NCI-H774 (cell line): ENCODE measurements around the gene C3orf20.
"Not testable (repeated sequence)": the region's sequence is repeated elsewhere in the genome, so short reads cannot be mapped to it uniquely, and the experiment has no call there.

Experiments
- DNase-seq: peaks from one replicate; lab custom pipeline; 2025; lab: John Stamatoyannopoulos, UW

Gene C3orf20

GRCh38 chr3:14700891-14701290 is 25.9 kb downstream of the C3orf20 start:
- no peak for DNase-seq

- DNase-seq = no peak
Measured at GRCh38 chr3:14701676-14702075, 26.7 kb downstream of the C3orf20 start.

DNA sequence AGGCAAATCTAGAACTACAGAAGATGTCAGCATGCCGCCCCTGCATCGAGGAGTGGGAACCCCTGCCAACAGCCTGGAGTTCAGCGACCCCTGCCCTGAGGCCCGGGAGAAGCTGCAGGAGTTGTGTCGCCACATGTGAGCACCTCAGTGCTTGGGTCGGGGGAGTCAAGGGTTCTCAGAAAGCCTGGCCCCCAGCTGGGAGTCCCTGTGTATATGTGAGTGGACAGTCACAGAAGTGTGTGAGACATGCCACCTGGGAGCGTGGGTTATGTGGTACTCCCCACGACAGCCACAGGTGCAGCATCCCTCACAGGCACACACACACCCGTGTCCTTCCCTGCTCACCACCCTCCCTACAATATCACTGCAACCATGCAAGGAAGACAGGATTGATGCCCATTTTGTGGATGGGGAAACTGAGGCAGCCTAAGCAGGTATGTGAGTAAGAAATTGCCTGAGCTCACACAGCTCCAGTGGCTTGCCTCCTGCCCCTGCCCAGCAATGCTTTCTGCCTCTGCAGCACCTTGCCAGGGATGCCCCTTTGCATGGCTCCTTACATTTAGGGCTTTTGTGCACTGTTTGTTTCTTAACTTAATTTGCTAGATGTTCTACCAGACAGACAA is 28.3 kb downstream of the C3orf20 start:
- no peak for DNase-seq

GRCh38 chr3:14703791-14704190 is 28.9 kb downstream of the C3orf20 start:
- DNase-seq = no peak

- DNase-seq = no peak
Measured at GRCh38 chr3:14706096-14706495, 31.2 kb downstream of the C3orf20 start.

GRCh38 chr3:14716591-14716990 is 41.6 kb downstream of the C3orf20 start:
- DNase-seq = no peak

DNA sequence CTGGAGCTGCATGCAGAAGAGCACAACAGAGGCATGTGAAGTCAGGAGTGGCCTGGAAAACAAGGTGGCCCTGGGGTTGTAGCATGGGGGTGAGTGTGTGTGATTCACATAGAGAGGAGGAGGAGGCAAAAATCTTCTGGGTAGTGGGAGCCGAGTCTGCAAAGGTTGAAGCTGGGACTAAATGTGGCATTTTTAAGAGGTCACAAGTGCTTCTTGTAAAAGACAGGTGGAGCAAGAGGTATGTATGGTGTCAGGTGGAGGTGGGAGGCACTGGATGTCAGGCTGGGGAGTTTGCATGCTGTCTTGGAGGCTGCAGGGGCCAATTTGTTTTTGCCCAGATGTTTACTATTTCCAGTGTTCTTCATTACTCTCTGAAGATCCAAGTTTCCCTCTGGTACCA is 42.4 kb downstream of the C3orf20 start:
- DNase-seq = no peak

DNA sequence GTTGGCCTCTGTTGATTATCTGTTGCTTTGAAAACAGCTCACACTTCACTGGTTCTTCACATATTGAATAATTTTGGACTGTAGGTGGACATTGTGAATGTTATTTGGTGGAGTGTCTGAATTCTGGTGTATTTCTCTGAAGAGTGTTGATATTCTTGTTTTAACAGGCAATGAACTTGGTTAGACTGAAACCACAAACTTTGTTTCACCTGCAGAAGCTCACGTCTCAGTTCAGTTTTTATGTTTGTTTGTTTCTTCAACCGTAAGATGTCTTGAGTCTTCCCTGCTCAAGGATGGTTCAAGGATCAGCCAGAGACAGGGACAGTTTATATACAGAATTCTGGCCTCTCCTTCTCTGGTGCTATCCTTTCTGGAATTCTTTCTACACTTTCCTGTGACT is 43.6 kb downstream of the C3orf20 start:
- no peak for DNase-seq

DNA sequence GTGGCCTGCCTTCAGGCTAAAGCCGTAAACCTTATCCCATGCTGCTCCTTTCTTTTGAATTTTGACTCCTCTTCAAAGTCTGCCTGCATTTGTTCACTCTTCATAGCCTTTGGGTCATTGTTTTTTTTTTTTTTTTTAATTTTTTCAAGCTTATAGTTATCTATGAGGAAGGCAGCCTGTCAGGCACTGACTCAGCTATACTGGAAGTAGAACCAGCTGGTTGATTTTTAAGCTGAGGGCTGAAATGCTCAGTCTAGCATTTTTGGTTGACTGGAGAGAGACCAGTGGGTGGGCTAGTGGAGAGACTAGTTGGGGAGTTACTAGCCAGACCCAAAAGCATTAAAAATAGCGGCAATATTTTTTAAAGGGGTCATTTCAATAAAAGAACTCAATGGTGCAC is 44.1 kb downstream of the C3orf20 start:
- no peak for DNase-seq

GRCh38 chr3:14721126-14721864 is 46.4 kb downstream of the C3orf20 start:
- no peak for DNase-seq

- DNase-seq = no peak
Measured at GRCh38 chr3:14725013-14725412, 50.1 kb downstream of the C3orf20 start.

DNA sequence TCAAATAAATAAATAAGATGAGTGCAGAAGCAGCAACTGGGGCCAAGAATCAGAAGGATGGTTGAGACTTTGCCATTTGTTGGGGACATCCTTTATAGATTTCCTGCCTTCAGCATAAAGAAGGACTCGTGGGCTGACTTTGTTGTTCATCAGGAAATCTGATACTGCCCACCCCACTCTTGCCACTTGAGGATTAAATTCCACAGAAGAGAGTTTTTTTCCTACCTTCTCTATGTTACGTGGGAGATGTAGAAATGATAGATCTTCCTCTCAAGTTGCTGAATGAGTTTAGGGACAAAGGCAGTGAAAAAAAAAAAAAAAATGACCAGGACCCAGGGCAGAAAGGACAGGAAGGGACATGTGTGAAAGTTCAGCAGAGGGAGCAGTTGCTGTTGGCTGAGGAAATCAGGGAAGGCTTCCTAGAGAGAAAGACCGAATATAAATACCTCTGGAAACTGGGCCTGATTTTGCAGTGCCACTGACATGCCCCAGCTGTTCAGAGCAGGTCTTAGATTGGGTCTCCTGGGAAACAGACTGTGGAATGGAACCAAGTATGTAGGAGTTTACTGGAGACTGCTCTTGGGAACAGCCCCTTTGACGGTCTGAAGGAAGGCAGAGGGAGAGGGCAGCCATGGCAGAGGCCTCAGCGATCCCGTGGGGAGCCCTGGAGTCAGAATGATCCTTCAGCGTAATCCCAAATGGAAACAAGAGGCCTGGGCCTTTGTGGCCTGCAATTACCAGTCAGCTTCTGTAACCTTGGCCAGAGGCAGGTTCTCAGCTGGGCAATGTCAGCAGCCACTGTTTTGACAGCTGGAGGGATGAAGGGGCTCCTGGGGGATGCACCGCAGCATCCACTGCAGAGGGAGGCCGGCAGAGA is 50.9 kb downstream of the C3orf20 start:
- DNase-seq = no peak

GRCh38 chr3:14726441-14726780 is 51.5 kb downstream of the C3orf20 start:
- DNase-seq = no peak

- no peak for DNase-seq
Measured at GRCh38 chr3:14728113-14728512, 53.2 kb downstream of the C3orf20 start.

DNA sequence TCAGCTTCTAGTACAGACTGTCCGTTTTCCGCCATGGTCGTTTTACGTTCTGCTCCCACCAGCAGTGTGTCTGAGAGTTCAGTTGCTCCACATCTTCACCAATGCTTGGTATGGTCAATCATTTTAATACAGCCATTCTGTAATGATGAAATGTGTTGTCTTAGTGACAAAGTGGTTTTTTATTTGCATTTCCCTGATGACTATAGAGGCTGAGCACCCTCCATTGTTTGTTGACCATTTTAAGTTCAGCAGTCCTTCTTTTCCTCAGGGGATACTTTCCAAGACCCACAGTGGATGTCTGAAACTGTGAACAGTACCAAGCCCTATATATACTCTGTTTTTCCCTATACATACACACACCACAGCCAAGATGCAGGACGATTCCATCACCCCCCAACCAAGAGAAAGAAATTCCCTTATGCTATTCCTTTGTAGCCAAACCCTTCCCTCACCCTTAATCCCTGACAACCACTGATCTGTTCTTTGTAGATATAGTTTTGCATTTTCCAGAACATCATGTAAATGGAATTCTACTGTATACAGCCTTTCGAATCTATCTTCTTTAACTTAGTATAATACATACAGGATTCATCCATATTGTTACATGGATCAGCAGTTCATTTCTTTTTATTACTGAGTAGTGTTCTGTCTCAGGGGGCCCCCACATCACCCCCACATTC is 55.9 kb downstream of the C3orf20 start:
- DNase-seq = no peak

- no peak for DNase-seq
Measured at GRCh38 chr3:14740983-14741382, 66.0 kb downstream of the C3orf20 start.

GRCh38 chr3:14741510-14741909 is 66.6 kb downstream of the C3orf20 start:
- no peak for DNase-seq

GRCh38 chr3:14744556-14744955 is 69.6 kb downstream of the C3orf20 start:
- DNase-seq = no peak

DNA sequence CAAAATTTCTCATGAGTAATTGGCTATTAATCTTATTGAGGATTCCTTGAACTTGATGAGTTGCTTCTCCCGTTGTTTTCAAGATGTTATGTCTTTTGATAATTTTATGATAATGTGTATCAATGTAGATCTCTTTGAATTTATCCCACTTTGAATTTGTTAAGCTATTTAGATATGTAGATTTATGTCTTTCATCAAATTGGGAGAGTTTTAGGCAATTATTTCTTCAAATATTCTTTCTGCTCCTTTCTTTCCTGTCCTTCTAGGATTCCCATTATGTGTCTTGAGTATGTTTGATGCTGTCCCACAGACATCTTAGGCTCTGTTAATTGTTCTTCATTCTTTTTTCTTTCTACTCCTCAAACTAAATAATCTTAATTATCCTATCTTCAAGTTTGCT is 75.7 kb downstream of the C3orf20 start:
- no peak for DNase-seq

DNA sequence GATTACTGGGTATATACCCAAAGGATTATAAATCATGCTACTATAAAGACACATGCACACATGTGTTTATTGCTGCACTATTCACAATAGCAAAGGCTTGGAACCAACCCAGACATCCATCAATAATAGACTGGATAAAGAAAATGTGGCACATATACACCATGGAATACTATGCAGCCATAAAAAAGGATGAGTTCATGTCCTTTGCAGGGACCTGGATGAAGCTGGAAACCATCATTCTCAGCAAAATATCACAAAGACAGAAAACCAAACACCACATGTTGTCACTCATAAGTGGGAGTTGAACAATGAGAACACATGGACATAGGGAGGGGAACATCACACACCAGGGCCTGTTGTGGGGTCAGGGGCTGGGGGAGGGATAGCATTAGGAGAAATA is 78.0 kb downstream of the C3orf20 start:
- not testable (repeated sequence) for DNase-seq

- no peak for DNase-seq
Measured at GRCh38 chr3:14757153-14757700, 82.3 kb downstream of the C3orf20 start.

- no peak for DNase-seq
Measured at GRCh38 chr3:14758297-14758696, 83.4 kb downstream of the C3orf20 start.
